SU-DHL-6 (cell line): ENCODE measurements around the gene NTPCR.
"Not testable (repeated sequence)": the region's sequence is repeated elsewhere in the genome, so short reads cannot be mapped to it uniquely, and the experiment has no call there.

ENCODE experiments used
- H2AFZ ChIP-seq: fragments of 200-600 bp; sonication (generic); 2 replicates; pipeline ENCODE4 v1.6.1; 2014; ENCODE audit warnings: low read depth, mild to moderate bottlenecking, moderate library complexity, mixed read lengths, antibody characterized with exemption, low read length; ENCODE audit not compliant: severe bottlenecking
- H3F3A ChIP-seq: fragments of 200-600 bp; shearing (Covaris generic); 2 replicates; pipeline ENCODE4 v1.6.0; 2016; ENCODE audit warnings: antibody characterized with exemption, mild to moderate bottlenecking; ENCODE audit not compliant: insufficient read depth
- H3K27ac ChIP-seq: fragments of 200-600 bp; sonication (generic); 2 replicates; pipeline ENCODE4 v1.5.1; 2016; ENCODE audit warnings: low read depth, mild to moderate bottlenecking, low read length, moderate library complexity, mixed read lengths
- H3K27me3 ChIP-seq: fragments of 200-600 bp; sonication (generic), shearing (Covaris generic); 2 replicates; pipeline ENCODE4 v1.6.0; 2014; ENCODE audit warnings: mild to moderate bottlenecking, low read length
- H3K36me3 ChIP-seq: fragments of 200-600 bp; sonication (generic); 2 replicates; pipeline ENCODE4 v1.6.1; 2014; ENCODE audit warnings: mild to moderate bottlenecking, low read length, mixed read lengths
- H3K4me2 ChIP-seq: fragments of 300-600, 200-600 bp; shearing (Covaris generic), sonication (generic); 2 replicates; pipeline ENCODE4 v1.6.0; 2014; ENCODE audit warnings: low read length, low read depth, mild to moderate bottlenecking; ENCODE audit not compliant: poor library complexity, severe bottlenecking
- H3K4me3 ChIP-seq: fragments of 200-600 bp; sonication (generic); 2 replicates; pipeline ENCODE4 v1.5.1; 2014; ENCODE audit warnings: antibody characterized with exemption, low read length, mild to moderate bottlenecking, mixed read lengths; ENCODE audit not compliant: insufficient read depth, poor library complexity, severe bottlenecking
- H3K79me2 ChIP-seq: fragments of 200-600 bp; sonication (generic); 2 replicates; pipeline ENCODE4 v1.6.1; 2014; ENCODE audit warnings: mild to moderate bottlenecking, low read length, moderate library complexity; ENCODE audit not compliant: insufficient read depth
- H3K9ac ChIP-seq: fragments of 200-600 bp; sonication (generic); 2 replicates; pipeline ENCODE4 v1.7.0; 2014; ENCODE audit warnings: mild to moderate bottlenecking, low read length
- H3K9me2 ChIP-seq: fragments of 200-600 bp; sonication (generic); replicated peaks from 2 replicates; pipeline ENCODE4 v1.6.1; 2014; ENCODE audit warnings: low read length; ENCODE audit not compliant: insufficient read depth
- H3K9me3 ChIP-seq: fragments of 200-600 bp; sonication (generic); 2 replicates; pipeline ENCODE4 v1.6.1; 2014; ENCODE audit warnings: low read length, mixed read lengths; ENCODE audit not compliant: insufficient read depth
- H4K20me1 ChIP-seq: fragments of 200-600 bp; sonication (generic); 2 replicates; pipeline ENCODE4 v1.6.1; 2014; ENCODE audit warnings: low read depth, mild to moderate bottlenecking, antibody characterized with exemption, low read length, moderate library complexity, mixed read lengths
- CTCF ChIP-seq: fragments of 200-600 bp; sonication (generic); IDR thresholded peaks from one replicate; pipeline ENCODE4 v1.5.1; 2017; ENCODE audit warnings: antibody characterized with exemption, mild to moderate bottlenecking, low read length, moderate library complexity; ENCODE audit not compliant: insufficient read depth, poor library complexity, severe bottlenecking
- EZH2phosphoT487 ChIP-seq: fragments of 200-600 bp; sonication (generic), shearing (Covaris generic); conservative IDR thresholded peaks from 2 replicates; pipeline ENCODE4 v1.6.1; 2018; ENCODE audit warnings: mild to moderate bottlenecking, antibody characterized with exemption, low read length, moderate library complexity, mixed read lengths

NTPCR gene

GRCh38 chr1:232998138-232998537 is 47.7 kb downstream of the NTPCR start:
- no peaks in the 10 kb centered on the region for H3K36me3 ChIP-seq

GRCh38 chr1:232998646-232999045 is 48.2 kb downstream of the NTPCR start:
- no peak overlapping the region for H3K4me2 ChIP-seq
- H4K20me1 ChIP-seq = no peaks in the 10 kb centered on the region
- H3K27ac ChIP-seq = no peak overlapping the region
- H2AFZ ChIP-seq = no peak overlapping the region
- H3K27me3 ChIP-seq = no peaks in the 10 kb centered on the region
- H3K36me3 ChIP-seq = no peaks in the 10 kb centered on the region
- TF ChIP-seq EZH2phosphoT487 (no peak), CTCF (no peak)
- H3K9me3 ChIP-seq = peaks cover 4% of the 10 kb centered on the region; the same call in 1 of the 2 replicates
- no peaks in the 10 kb centered on the region for H3K79me2 ChIP-seq
- H3K9ac ChIP-seq = no peak overlapping the region
- H3F3A ChIP-seq = no peaks in the 10 kb centered on the region
- H3K9me2 ChIP-seq = no peaks in the 10 kb centered on the region
- no peak overlapping the region for H3K4me3 ChIP-seq

More at GRCh38 chr1:232998138-232998537, 47.7 kb downstream of the NTPCR start:
- Histone ChIP-seq H3K9me3 (peaks cover 9% of the 10 kb centered on the region; the same call in 1 of the 2 replicates), H2AFZ (no peak overlapping the region), H4K20me1 (no peaks in the 10 kb centered on the region), H3K27me3 (no peaks in the 10 kb centered on the region), H3K4me2 (no peak overlapping the region), H3F3A (no peaks in the 10 kb centered on the region), H3K9ac (no peak overlapping the region), H3K79me2 (no peaks in the 10 kb centered on the region), H3K4me3 (no peak overlapping the region), H3K27ac (no peak overlapping the region), H3K9me2 (no peaks in the 10 kb centered on the region)
- TF ChIP-seq EZH2phosphoT487 (no peak), CTCF (no peak)

GRCh38 chr1:232999956-233000625 is 49.7 kb downstream of the NTPCR start:
- Histone ChIP-seq H3K4me2 (no peak overlapping the region), H3K36me3 (no peaks in the 10 kb centered on the region)
- TF ChIP-seq CTCF = no peak
- TF ChIP-seq EZH2phosphoT487 = no peak

GRCh38 chr1:233003638-233004037 is 53.2 kb downstream of the NTPCR start:
- not testable (repeated sequence) for H3K27me3 ChIP-seq, H3K36me3 ChIP-seq, H3K27ac ChIP-seq, H4K20me1 ChIP-seq, H3K9me2 ChIP-seq, H3F3A ChIP-seq, H3K4me2 ChIP-seq, H3K79me2 ChIP-seq, H3K4me3 ChIP-seq, H3K9ac ChIP-seq, H2AFZ ChIP-seq, H3K9me3 ChIP-seq

More at GRCh38 chr1:232999956-233000625, 49.7 kb downstream of the NTPCR start:
- Histone ChIP-seq H3K9me3 (no peaks in the 10 kb centered on the region), H3K9ac (no peak overlapping the region), H4K20me1 (no peaks in the 10 kb centered on the region), H3K27me3 (no peaks in the 10 kb centered on the region), H3K79me2 (no peaks in the 10 kb centered on the region), H3K27ac (no peak overlapping the region), H3K9me2 (no peaks in the 10 kb centered on the region), H2AFZ (no peak overlapping the region), H3F3A (no peaks in the 10 kb centered on the region), H3K4me3 (no peak overlapping the region)
